HG02623 (cell line): ENCODE measurements around the gene SAMM50.
"Not testable (repeated sequence)": the region's sequence is repeated elsewhere in the genome, so short reads cannot be mapped to it uniquely, and the experiment has no call there.

Source experiments
- ATAC-seq: cut with Tn5 transposase; IDR thresholded peaks from one replicate; pipeline ENCODE4 v1.9.1; 2021; ENCODE audit warnings: moderate library complexity; ENCODE audit not compliant: unreplicated experiment

Gene SAMM50

DNA sequence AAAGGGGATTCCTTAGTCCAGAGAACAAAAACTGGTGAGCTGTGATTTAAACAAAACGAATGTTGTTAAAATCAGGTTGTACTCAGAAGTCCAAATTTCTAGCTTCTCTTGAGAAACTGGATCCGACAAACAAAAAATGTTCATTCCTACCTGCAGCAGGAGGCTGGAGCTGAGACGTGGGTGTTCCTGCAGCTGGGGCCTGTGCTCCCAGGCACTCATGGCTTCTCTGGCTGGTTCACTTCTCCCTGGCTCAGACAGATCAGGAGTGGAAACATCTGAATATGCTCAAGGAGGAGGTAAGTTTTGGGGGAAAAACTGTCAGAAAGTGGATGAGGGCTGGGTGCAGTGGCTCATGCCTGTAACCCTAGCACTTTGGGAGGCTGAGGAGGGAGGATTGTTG lies 44.1 kb downstream of the SAMM50 start:
- no peak for ATAC-seq

DNA sequence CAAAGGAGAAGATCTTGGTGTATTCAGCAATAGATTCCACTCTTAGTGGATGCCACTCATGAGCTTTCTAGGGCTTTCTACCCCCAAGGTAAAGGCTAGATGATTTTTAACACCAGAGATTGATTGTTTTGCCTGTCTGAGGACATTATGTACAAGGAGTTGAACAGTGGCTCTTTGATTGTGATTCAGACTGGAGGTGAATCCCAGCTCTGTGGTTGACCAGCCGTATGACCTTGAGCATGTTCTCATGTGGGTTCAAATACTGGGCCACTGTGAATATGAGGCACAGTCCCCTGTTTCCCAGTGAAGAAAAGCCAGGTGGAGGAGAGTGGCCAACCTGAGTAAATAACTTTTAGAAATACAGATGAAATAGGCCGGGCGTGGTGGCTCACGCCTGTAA lies 44.9 kb downstream of the SAMM50 start:
- no peak for ATAC-seq

DNA sequence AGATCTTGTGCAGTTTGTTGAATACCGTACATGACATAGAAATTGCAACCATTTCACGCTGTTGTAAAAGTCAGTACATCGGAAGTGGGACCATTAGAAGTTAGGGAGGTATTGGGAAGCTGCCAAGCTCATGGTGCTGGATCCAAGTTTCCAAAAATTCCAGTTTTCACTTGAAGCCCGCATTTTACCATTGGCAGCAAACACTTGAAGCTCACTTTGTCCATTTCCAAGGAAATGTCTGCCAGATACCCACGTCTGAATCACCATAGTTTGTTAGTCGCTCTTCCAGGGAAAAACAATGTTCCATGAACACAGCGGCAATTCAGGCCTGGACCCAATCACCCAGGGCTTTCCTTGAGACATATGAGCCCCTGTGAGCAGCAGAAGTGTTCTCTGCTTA lies 46.3 kb downstream of the SAMM50 start:
- ATAC-seq: no peak

DNA sequence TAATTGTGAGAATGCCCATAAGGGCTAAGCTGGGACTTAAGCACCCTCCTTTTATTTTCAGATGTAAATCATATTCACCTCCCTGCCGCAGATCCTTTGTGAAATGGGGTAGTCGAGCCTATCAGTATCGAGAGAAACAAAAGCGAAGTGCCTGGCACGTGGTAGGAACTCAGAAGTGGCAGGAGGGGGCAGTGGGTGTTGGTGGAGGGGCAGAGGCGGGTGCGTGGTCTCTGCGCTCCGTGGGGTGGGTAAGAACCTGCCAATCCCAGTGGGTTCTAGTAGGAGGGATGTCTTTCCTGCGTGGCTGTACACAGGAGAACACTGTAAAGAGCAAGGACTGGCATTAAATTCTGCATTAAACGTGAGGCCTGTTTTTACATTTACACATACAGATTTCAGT lies 47.1 kb downstream of the SAMM50 start:
- ATAC-seq: no peak

DNA sequence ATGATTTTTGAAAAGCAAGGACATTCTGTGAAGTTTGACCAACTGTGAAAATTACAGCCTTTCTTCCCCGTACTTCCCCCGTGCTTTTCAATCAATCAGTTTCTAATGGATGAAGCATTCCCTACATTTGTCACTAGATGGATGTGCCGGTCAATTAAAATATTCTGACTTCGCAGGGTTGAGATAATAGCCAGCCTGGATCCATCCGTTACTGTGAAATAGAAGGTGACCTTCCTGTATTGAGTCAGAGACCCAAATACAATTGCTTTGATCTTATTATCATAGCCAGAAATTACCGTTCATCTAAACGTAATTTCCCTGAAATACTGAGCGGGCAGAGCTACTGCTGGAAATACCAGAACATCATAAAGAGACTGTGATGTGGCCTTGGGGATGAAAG lies 47.8 kb downstream of the SAMM50 start:
- ATAC-seq: no peak

DNA sequence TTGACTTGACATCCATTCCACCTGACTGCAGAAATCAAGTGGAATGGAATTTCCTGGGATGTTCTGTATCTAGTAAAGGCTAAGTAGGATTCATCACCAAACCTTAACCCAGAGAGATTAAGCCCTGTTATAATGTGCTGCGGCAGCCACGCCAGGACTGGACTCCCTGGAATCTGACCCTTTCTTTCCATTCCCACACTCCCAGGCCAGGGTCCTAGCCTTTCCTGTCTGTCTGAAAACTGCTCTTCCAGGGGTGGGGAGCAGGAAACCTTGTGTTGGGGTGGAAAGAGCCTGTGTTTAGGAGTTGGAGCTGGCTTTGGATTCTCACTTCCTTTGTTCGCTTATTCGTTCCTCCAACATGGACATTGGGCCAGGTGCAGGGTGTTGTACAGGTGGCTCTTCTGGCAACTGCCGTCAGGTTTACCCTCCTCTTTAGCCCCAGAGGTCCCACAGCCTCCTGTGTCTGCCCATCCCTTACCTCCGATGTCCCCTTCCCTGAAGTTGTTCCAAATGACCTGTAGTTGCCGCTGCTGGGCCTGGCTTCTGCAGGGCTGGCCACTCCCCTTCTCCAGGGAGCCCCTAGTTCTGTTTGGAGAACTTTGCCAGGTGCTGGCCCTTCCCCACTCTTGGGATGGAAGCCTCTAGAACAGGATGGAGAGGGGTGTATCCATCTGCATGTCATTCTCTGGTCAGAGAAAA lies 48.3 kb downstream of the SAMM50 start:
- ATAC-seq: no peak

DNA sequence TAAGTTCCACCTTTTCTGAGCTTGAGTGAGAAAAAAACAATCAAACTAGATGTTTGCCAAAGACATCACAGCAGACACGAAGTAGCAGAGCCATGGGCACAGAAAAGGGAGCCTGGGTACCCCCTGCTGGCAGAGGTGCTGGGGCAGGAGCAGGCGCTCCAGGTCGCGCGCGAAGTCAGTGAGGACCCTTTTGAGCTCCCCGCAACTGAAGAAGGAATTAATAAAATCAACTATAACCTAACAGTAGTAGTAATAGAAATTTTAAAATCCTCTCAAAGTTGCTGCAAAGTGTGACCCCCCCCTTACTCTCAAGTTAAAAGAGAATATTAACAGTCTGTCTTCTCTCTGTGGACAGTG lies 48.8 kb downstream of the SAMM50 start:
- no peak for ATAC-seq

DNA sequence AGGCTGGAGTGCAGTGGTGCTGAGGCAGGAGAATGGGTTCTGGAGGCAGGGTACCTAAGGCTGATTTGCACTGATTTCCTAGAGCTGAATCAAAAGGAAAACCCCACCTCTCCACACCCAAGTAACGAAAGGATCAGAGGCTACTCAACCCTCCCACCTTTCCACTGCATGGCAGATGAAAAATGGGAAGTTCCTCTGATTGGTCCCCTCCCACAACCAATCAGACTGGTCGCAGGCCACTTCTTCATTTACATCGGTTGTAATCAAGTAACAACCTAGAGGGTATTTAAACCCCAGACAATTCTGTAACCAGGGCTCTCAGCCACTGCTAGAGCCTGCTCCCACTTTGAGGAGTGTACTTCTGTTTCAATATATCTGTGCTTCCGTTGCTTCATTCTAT lies 50.3 kb downstream of the SAMM50 start:
- ATAC-seq: no peak

DNA sequence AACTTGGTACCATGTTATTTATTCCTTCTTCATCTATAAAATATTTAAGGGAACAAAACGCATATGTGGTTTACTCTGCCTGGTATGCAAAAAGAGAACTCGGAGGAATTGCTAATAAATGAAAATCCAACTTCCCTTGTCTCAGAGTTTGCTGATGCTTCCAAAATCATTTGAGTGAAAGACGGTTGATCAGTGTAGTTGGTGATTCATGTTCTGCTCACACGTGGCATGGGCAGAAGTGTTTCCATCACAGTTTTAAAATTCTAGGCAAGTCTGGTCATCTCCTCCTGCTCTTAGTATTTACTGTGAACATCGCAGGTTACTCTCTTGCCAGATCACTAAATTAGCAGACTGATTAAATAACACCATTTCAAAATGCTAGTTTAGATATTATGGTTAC lies 56.9 kb downstream of the SAMM50 start:
- ATAC-seq: no peak

DNA sequence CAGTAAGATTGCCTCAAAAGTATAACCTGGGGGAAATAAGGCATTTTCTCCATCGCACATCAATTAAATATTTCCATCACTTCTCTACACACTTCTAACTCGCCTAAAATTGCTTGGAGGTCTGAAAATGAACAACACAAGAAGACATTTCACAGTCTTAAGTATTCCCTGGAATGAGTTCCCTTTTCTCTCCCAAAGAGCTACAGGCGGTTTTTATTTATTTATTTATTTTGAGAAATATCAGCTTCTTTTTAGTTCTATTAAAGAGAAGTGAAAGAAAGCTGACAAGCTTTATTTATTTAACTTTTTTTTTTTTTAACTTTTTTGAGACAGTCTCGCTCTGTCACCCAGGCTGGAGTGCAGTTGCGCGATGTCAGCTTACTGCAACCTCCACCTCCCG lies 57.3 kb downstream of the SAMM50 start:
- ATAC-seq: no peak

DNA sequence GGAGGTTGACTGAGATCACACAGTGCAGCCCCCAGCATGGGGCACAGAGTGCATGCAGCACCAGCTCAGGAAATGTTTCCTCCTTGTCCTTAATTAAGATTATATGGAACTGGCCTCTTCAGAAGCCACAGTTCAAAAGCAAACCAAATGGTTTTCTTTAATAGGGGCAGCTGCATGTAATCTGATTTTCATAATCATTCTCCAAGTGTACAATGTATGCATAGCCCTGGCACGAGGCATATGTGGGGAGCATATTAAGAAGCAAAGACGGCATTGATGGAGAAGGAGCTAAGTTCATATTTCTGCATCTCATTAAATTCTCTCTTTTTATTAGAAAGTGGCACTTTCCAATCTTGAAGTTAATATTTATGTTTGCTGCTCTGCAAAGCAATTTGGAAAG lies 59.0 kb downstream of the SAMM50 start:
- no peak for ATAC-seq

DNA sequence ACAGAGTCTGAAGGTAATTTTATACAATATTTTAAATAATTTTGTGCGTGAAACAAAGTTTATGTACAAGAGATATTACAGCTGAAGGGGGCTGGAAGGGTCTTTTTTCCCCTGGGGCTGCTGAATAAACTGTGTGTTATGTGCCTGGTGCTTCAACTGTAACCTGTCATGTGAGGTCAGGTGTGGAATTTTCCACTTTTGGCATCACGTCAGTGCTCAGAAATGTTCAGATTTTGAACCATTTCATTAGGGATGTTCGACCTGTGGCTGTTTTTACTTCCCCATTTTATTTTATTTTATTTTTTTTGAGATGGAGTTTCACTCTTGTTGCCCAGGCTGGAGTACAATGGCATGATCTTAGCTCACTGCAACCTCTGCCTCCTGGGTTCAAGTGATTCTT lies 61.3 kb downstream of the SAMM50 start:
- ATAC-seq: not testable (repeated sequence)

DNA sequence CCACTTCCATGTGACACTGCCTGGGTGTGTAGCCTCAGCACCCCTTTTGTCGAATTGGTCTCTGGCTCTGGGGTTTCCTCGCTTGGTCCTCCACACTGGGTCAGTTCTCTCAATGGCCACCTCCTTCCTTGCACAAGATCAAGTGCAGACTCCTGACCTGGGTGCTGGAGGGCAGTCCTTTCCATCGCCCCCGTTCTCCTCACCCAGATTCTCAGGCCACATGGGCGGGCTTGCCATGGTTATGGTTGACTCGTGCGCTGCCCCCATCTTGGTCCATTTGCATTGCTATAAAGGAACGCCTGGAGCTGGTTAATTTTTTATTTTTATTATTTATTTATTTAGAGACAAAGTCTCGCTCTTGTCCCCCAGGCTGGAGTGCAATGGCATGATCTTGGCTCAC lies 63.4 kb downstream of the SAMM50 start:
- no peak for ATAC-seq

DNA sequence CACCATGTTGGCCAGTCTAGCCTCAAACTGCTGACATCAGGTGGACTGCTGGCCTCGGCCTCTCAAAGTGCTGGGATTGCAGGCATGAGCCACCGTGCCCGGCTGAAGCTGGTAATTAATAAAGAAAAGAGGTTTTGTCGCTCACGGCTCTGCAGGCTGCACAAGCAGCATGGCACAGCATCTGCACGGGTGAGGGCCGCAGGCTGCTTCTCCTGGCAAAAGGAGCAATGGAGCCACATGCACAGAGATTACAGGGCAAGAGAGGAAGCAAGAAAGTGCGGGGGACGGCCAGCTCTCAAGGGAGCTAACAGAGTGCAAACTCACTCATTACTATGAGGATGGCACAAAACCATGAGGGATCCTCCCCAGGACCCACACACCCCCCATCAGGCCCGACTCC lies 64.2 kb downstream of the SAMM50 start:
- no peak for ATAC-seq

DNA sequence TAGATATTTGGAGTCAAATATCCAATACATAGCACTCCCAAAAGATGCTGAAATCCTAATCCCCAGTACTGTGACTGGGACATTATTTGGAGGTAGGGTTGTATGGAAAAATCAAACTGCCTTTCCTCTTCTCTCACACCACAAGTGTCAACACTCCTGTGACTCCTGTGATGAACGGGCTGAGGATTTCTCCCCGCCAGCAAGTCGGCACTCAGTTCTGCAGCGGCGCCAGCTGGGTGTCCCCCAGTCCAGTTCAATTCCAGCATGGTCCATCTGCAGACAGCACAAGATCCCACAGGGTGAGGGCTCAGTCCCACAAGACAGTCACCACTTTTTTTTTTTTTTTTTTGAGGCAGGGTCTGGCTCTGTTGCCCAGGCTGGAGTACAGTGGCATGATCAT lies 64.6 kb downstream of the SAMM50 start:
- no peak for ATAC-seq

DNA sequence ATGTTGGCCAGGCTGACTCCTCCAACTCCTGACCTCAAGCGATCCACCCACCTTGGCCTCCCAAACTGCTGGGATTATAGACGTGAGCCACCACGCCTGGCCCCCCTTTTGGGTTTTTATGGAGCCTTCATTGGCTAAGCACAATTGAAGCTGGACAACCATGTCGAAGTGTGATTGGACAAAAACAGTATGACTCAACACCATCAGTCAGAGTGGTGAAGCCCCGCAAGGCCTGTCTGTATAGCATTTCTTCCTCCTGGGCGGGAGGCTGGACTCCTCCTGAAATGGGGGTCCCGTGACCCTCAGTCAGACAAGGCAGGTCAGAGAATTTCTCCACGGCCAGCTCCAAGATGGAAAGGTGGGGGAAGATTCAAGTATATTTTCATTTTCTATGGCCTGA lies 65.7 kb downstream of the SAMM50 start:
- no peak for ATAC-seq

DNA sequence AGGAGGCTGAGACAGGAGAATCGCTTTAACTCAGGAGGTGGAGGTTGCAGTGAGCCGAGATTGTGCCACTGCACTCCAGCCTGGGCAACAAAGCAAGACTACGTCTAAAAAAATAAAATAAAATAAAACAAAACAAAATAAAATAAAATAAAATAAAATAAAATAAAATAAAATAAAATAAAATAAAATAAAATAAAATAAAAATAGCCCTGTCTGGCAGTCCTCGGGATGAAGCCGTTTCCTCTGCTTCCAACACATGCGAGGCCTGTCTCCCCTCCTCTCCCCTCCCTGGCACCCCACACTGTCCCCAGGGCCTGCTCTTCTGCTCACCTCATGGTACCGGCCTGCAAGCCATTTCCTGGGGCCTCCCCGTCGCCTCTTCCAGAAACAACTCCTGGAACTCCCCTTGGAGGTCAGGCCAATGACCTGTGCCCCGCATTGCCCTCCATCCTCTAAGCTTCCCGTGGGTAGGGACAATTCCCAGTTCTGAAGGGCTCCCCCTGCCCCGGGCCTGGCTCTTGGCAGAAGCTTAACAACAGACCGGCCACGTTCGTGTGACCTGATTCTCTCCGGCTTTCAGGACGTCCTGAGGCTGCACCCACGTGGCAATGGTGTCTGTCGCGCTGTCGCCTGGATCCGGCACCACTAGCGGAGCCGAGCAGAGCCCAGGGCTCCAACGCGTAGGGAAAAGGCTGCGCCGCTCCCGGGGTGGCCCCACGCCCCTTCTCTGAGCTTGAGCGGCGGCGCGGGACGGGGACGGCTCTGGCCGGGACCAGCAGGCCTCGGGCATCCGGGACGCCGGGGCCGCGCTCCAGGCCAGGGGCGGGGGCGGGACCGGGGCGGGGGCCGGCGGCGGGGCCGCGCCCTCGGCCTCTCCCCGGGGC lies 68.4 kb downstream of the SAMM50 start:
- ATAC-seq: no peak

DNA sequence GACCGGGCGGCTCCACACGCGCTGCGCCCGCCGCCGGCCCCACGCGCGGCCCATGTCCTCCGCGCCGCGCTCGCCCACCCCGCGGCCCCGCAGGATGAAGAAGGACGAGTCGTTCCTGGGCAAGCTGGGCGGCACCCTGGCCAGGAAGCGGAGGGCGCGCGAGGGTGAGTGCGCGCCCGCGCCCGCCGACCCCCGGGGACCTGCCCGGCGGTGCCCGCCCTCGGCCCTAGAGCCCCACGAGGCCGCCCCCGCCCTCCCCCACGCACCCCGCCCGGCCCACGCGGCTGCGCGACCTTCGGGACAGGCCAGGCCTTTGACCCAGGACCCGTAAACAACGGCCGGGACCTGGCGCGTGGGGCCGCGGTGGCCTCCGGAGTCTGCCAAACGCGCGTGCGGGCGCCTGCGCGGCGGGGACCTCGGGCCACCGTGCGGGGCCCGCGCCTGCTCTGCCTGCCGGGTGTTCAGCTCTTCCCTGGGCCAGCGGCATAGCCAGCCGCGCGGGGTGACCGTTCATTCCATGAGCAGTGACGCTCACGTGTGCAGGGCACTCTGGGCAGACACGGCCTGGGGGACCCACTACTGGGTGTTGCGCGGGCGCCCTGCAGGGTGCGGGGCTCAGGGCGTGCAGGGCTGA lies 69.2 kb downstream of the SAMM50 start, which contains the start of gene PARVB:
Gene PARVB, plus strand, starts transcription at position 15 of the 634 bp plus-strand sequence. Its CDS starts 38 bp downstream, at position 53.
- no peak for ATAC-seq

DNA sequence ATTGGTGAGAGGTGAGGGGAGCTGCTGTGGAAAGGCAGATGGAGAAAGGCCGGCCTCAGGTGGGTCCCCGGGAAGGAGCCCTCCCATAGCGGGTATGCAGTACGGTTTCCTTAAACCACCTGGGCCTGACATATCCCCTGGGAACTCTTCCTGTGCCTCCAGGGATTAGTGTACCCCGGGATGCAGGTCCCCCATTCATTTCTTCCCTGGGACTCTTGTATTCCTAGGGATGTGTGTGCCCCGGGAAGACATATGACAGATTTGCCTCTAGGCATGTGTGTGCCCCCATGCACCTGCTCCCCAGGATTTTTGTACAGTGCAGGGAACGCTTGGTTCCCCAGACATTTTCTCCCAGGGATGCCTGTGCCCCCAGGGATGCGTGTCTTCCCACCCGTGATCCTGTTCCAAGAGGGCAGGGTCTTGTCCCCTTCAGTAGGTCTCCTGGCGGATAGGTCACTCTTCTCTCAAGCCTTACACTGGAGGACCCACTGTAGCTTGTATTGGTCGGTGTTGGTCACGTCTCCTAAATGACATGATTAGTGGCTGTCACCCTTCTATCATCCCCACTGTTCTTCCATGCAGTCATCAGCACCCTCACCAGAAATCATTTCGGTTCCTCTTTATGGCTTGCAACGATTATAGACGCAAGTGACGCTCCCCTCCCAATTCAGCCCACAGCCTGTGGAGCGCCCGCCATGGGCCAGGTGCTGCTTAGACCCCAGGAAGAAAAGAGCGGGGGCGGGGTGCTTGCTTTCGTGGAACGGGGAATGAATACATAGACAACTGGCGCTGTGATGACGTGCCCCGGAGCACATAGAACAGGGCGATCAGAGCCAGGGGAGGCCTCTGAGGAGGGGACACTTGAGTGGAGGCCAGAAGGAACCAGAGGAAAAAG lies 70.2 kb downstream of the SAMM50 start:
- ATAC-seq: peak; percentile 47

DNA sequence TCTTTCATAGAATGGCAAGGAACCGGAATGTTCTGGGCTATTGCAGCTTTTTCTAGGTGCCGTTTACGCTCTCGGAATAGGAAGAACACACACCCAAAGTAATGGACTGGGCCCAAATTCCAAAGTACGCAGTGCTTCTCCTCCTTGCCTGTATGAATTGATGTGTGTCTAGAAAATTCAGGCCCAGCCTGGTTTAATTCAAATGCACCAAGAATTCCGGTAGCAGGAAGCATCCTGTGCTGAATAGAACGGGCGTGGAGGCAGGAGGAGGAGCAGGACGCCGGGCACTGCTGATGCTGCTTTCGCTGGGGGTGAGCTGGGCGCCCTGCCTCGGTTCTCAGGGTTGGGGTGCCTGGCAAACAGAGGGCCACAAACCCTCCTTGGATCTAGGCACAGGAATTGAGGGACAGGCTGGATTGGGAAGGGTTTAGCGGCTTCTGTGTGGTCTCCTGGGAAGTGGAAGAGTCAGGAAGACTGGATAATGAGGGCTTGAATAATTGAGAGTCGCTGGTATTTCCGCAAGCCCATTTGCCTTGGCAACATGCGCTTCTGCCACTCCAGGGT lies 70.9 kb downstream of the SAMM50 start:
- ATAC-seq: no peak
